ENCODE results near the gene XRCC5. TPM values are rescaled to one million over a fixed set of nuclear protein-coding genes. Genes with fewer than 3 reads are reported as not detected.
A peak's percentile ranks its signal among the peaks of the same experiment; 100 is the strongest.

Gene XRCC5
- total and polyA plus RNA-seq, 10 of the 15 experiments (the other 5 are each of a cell fraction or from before 2014, with no cell fraction given) = 259 to 815 (median 530) TPM

GRCh38 chr2:216216951-216217903, 108.1 kb downstream of the XRCC5 start:
- Histone ChIP-seq H3K9me3 (replicated peaks; ENCODE audit: control insufficient read depth, insufficient read depth, low read length) (no peaks in the 10 kb centered on the region), H3K9ac (ENCODE audit: control insufficient read depth, insufficient read depth, low read length) (peak overlapping the region; percentile 44), H3K36me3 (ENCODE audit: control insufficient read depth in 2 of 2, insufficient read depth in 2 of 2, low read length in 1 of 2) (peaks cover 0 to 4% of the 10 kb centered on the region in 2 experiments; a peak in 1 of 4 replicates), H3K79me2 (ENCODE audit: control insufficient read depth, insufficient read depth, low read length) (no peaks in the 10 kb centered on the region), H3K27me3 (replicated peaks in 1 of 2; ENCODE audit: control insufficient read depth in 2 of 2, insufficient read depth in 2 of 2, low read length in 1 of 2) (no peaks in the 10 kb centered on the region), H3K4me3 (0 out of 2 replicates have a peak overlapping the region, but pooled peaks have one; percentile 16), H2AFZ (ENCODE audit: control insufficient read depth, low read depth, low read length) (peak overlapping the region; percentile 21), H3K27ac (ENCODE audit: control insufficient read depth, insufficient read depth) (peak overlapping the region; percentile 68), H4K20me1 (ENCODE audit: control insufficient read depth, insufficient read depth) (no peaks in the 10 kb centered on the region), H3K4me1 (ENCODE audit: control insufficient read depth, insufficient read depth, low read length) (peaks cover 36% of the 10 kb centered on the region), H3K4me2 (ENCODE audit: control insufficient read depth, insufficient read depth) (peak overlapping the region; percentile 68)
- BruUV-seq (replicated peaks) = TSS peak; percentile 21
- ATAC-seq = peak; percentile 61
- in situ Hi-C loops (cut with MboI) = loop anchor here (10.0 kb wide), 2 partner anchors 188 to 448 kb away; no protein-coding TSS in a partner anchor
- ChIA-PET SMC1A (ENCODE audit: uncharacterized antibody, unreplicated experiment) (interaction anchor here (0.7 to 3.9 kb wide), 11 partner anchors 11 to 281 kb away, joined by 3 to 16 read pairs (median 3); no protein-coding TSS in a partner anchor), CTCF (interaction anchor here (0.7 to 2.0 kb wide), 9 partner anchors 11 to 323 kb away, joined by 3 to 6 read pairs (median 4); no protein-coding TSS in a partner anchor), POLR2A (interaction anchor here (0.6 to 1.0 kb wide), 2 partner anchors 12 to 13 kb away, joined by 3 to 4 read pairs; no protein-coding TSS in a partner anchor), RAD21 (ENCODE audit: unreplicated experiment) (interaction anchor here (1.1 to 2.8 kb wide), 3 partner anchors 11 to 200 kb away, joined by 3 to 6 read pairs (median 4); no protein-coding TSS in a partner anchor)
- DNase-seq (ENCODE audit: low read depth, low spot score) = no peak
- no peak for FAIRE-seq
- TF ChIP-seq, protein P1, sequence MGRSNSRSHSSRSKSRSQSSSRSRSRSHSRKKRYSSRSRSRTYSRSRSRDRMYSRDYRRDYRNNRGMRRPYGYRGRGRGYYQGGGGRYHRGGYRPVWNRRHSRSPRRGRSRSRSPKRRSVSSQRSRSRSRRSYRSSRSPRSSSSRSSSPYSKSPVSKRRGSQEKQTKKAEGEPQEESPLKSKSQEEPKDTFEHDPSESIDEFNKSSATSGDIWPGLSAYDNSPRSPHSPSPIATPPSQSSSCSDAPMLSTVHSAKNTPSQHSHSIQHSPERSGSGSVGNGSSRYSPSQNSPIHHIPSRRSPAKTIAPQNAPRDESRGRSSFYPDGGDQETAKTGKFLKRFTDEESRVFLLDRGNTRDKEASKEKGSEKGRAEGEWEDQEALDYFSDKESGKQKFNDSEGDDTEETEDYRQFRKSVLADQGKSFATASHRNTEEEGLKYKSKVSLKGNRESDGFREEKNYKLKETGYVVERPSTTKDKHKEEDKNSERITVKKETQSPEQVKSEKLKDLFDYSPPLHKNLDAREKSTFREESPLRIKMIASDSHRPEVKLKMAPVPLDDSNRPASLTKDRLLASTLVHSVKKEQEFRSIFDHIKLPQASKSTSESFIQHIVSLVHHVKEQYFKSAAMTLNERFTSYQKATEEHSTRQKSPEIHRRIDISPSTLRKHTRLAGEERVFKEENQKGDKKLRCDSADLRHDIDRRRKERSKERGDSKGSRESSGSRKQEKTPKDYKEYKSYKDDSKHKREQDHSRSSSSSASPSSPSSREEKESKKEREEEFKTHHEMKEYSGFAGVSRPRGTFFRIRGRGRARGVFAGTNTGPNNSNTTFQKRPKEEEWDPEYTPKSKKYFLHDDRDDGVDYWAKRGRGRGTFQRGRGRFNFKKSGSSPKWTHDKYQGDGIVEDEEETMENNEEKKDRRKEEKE (IDR thresholded peaks at IDR 0.05) = peak; percentile 75
- peak; percentile 53 for TF ChIP-seq NR2F1 (conservative IDR thresholded peaks at IDR 0.05)
- peak; percentile 48 for TF ChIP-seq KLF5 (IDR thresholded peaks at IDR 0.05; ENCODE audit: partially characterized antibody)
- no peak for TF ChIP-seq NR2C1 (IDR thresholded peaks at IDR 0.05)
- peak; percentile 87; the same call in 1 of the 2 replicates for TF ChIP-seq CHD1 (IDR thresholded peaks at IDR 0.05; ENCODE audit: low read depth, low read length)
- peak in 1 of 2 experiments; percentile 36; a peak in 1 of 4 replicates for TF ChIP-seq BHLHE40 (IDR thresholded peaks at IDR 0.05; ENCODE audit: borderline replicate concordance in 1 of 2, low read depth in 2 of 2, low read length in 1 of 2)
- peak; percentile 82 for TF ChIP-seq ATF7 (IDR thresholded peaks at IDR 0.05; ENCODE audit: low read depth)
- TF ChIP-seq E2F4 (IDR thresholded peaks at IDR 0.05; ENCODE audit: low read depth, low read length) = no peak
- peak; percentile 12; the same call in 1 of the 2 replicates for TF ChIP-seq IKZF1 (conservative IDR thresholded peaks at IDR 0.05)
- TF ChIP-seq MXI1 (IDR thresholded peaks at IDR 0.05; ENCODE audit: low read depth, low read length) = no peak
- peak; percentile 85 for TF ChIP-seq FOXK2 (IDR thresholded peaks at IDR 0.05)
- intact Hi-C loops (cut with micrococcal nuclease; ENCODE audit: unreplicated experiment) = no loop called here
- 67% methylated on average over 7 of the region's 7 CpGs for WGBS (ENCODE audit: insufficient coverage, insufficient replicate concordance, low lambda C conversion rate, missing lambda C conversion rate)

Measured in GM12878 (cell line).